GM11168 (cell line): Measurements from ENCODE around the gene C2.
"Not testable (repeated sequence)": the region's sequence is repeated elsewhere in the genome, so short reads cannot be mapped to it uniquely, and the experiment has no call there.

Experiments
- in situ Hi-C: fragments of 300-500 bp; cut with MboI; formaldehyde crosslinking; loops from one replicate; pipeline ENCODE4 v1.12.0; 2022; ENCODE audit warnings: low sequenced_read_pairs; ENCODE audit not compliant: unreplicated experiment

Gene C2

DNA sequence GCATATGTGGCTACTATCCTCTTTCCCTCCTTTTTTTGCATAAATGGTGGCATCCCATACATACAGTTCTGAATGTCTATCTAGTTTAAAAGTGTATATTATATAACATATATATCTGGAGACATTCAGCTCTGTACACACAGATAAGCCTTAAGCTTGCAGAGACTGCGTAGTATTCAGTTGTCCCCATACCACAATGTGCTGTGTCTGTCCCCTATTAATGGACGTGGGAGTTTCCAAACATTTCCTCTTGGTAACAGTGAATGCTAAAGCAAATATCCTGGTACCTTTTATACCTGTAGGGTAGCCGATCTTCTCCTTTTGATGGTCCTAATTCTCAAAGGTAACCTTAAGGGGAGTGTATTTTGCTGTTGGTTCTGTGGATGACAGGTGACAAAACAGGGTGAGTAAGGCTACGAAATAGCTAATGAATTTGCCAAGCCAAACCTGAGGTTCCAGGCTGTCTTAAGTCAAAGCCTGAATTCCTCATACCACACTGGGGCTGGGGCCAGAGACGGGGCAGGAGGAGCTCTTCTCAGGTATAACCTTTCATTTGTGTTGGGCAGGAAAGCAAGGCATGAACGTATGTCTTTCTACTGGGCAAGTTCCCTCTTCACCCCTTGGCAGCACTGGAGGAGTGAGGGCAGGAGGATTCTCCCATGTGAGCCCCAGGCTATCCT lies 7.8 kb upstream of the C2 start:
- in situ Hi-C loops: no loop called here

DNA sequence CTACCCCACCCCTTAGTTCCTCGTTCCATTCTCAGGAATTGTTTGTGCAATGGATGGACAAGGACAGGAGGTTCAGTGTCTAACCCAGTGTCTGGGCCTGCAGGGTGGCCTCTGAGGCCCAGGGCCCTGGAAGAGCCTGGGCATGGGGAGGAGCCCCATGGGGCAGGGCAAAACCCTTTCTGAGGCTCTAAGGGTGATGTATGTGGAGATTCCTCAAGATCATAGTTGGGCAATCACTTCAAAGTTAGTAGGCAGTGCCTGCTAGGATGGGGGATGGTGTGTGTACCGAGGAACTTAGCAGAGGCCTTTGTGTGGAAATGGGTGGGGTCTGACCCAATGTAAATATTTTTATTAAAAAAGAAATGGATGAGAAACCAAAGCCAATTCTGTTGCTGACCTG lies 6.7 kb upstream of the C2 start:
- in situ Hi-C loops: no loop called here

DNA sequence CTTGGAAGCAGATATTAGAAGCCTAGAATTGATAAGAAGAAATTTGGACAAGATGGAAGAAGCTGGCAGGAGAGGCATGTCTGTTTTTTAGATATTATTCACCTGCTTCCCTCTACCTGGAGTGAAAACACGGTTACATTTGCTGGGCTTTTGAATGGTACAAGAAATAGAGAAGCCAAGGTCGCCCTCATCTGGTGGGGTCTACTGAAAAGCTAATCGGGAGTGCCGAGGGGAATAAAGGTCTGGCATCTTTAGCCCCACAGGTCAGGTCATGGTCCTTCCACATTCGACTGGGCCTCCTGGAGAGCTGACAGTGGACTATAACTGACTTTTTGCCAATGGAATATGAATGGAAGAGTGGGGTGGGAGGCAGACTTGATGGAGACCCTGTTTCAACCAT lies 4.6 kb upstream of the C2 start:
- in situ Hi-C loops: no loop called here

DNA sequence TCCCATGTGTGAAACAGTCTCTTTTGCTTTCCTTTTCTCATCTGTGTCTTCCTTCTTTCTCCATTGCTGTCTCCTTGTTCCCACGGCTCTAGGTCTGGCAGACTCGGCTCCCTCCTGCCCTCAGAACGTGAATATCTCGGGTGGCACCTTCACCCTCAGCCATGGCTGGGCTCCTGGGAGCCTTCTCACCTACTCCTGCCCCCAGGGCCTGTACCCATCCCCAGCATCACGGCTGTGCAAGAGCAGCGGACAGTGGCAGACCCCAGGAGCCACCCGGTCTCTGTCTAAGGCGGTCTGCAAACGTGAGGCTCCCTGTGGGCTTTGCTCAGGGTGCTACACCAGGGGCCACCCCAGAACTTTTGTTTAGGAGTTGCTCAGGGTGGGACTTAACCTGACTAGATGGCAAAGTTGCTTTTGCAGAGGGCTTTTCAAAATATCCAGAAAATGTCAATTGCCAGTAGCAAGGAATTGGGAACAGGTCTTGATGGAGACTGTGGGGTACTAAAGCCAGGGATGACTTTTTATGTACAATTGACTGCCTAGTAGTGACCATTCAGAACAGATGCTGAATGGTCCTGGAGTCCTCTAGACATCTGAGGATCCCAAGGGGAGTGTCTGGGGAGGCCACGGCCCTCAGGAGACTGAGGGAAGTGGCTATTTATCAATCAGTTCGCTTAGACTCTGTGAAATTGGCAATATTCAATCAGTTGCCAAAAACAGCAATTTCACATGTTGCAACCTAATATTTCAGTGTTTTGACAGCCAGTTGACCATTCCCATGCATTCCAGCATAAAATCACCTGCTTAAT lies 550 bp downstream of the C2 start:
- in situ Hi-C loops: no loop called here

DNA sequence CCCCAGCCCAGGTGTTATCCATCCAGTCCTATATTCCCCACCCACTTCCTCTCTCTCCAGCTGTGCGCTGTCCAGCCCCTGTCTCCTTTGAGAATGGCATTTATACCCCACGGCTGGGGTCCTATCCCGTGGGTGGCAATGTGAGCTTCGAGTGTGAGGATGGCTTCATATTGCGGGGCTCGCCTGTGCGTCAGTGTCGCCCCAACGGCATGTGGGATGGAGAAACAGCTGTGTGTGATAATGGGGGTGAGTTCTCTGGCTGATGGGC lies 1.1 kb downstream of the C2 start:
- in situ Hi-C loops: no loop called here

DNA sequence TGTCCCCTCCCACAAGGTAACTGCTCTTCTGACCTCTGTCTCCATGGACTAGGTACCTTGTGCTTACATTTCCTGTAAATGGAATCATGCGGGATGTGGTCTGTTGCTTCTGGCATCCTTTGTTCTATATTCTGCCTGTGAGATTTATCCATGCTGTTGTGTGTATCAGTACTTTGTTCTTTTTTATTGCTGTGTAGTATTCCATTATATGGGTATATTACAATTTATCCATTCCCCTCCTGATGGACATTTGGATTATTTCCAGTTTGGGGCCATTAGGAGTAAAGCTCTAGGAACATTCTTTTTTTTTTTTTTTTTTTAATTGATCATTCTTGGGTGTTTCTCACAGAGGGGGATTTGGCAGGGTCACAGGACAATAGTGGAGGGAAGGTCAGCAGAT lies 3.4 kb downstream of the C2 start:
- in situ Hi-C loops: no loop called here

DNA sequence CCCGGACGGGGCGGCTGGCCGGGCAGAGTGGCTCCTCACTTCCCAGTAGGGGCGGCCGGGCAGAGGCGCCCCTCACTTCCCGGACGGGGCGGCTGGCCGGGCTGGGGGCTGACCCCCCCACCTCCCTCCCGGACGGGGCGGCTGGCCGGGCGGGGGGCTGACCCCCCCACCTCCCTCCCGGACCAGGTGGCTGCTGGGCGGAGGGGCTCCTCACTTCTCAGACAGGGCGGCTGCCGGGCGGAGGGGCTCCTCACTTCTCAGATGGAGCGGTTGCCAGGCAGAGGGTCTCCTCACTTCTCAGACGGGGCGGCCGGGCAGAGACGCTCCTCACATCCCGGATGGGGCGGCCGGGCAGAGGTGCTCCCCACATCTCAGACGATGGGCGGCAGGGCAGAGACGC lies 4.6 kb downstream of the C2 start:
- in situ Hi-C loops: not testable (repeated sequence)

DNA sequence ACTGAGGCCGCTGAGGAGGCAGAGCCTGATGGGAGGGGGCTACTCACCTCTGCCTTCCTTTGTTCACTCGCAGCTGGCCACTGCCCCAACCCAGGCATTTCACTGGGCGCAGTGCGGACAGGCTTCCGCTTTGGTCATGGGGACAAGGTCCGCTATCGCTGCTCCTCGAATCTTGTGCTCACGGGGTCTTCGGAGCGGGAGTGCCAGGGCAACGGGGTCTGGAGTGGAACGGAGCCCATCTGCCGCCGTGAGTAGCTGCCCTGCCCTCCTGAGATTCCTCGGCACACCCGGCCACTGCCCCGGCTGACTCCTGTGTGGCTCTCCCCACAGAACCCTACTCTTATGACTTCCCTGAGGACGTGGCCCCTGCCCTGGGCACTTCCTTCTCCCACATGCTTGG lies 6.0 kb downstream of the C2 start:
- in situ Hi-C loops: no loop called here

DNA sequence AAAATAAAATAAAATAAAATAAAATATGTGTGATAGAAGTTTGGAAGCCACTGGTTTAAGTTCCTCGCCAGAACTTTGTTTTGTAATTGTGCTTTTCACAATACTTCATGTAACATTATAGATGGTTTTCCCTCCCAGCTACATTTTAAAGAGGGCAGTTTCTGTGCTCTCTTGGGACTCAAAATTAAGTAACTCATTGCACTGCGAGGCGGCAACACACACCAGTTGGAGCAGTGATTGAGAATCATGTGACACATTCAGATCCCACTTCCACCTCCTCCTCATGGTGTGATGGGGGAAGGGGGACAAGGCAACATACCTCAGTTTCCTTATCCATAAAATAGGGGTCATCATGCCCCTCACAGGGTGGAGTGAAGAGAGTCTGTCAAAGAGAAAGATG lies 7.5 kb downstream of the C2 start:
- in situ Hi-C loops: no loop called here

DNA sequence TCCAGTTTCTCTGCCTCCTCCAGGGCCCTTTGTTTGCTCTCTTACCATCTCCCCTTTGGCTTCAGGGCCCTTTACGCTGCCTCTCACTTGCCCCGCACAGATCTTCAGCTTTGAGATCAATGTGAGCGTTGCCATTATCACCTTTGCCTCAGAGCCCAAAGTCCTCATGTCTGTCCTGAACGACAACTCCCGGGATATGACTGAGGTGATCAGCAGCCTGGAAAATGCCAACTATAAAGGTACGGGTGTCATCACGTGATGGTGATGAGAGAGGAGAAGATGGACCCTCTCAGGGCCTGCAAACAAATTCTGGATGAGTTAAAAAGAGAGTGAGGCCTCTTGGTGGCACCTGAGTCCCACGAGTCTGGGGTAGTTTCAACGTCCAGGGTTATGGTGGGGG lies 8.3 kb downstream of the C2 start:
- in situ Hi-C loops: no loop called here

DNA sequence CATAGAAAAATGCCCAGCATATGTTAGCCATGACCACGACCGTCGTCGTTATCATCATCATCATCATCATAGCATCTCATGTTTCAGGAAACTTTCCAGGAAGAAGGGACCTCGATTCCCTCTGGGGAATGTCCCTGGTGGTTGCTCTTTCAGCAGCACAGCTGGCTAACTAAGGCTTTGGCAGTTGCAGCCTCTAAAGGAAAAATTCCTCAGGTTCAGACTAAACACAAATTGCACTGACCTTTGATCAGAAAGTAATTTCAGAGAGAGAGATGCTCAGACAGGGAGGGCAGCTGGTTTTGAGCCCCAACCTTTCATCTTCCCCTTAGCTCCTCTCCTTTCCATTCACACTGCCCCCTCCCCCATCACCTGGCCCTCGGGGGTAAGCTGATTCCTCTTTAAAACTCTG lies 12.7 kb downstream of the C2 start:
- in situ Hi-C loops: no loop called here

DNA sequence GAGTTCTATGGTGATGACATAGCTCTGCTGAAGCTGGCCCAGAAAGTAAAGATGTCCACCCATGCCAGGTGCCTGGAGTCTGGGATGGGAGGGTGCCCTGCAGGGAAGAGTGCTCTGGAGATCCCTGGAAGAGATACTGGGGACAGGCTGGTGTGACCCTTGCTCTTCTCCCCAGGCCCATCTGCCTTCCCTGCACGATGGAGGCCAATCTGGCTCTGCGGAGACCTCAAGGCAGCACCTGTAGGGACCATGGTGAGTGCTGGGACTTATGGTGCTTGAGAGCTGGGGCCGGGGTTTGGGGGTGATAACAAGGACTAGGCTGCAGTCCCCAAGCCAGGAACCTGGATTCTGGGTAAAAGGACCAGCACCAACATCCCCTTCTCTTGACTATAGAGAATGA lies 16.2 kb downstream of the C2 start:
- in situ Hi-C loops: no loop called here

DNA sequence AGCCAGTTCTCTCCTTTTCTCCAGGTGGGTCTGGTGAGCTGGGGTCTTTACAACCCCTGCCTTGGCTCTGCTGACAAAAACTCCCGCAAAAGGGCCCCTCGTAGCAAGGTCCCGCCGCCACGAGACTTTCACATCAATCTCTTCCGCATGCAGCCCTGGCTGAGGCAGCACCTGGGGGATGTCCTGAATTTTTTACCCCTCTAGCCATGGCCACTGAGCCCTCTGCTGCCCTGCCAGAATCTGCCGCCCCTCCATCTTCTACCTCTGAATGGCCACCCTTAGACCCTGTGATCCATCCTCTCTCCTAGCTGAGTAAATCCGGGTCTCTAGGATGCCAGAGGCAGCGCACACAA lies 17.6 kb downstream of the C2 start:
- in situ Hi-C loops: no loop called here

DNA sequence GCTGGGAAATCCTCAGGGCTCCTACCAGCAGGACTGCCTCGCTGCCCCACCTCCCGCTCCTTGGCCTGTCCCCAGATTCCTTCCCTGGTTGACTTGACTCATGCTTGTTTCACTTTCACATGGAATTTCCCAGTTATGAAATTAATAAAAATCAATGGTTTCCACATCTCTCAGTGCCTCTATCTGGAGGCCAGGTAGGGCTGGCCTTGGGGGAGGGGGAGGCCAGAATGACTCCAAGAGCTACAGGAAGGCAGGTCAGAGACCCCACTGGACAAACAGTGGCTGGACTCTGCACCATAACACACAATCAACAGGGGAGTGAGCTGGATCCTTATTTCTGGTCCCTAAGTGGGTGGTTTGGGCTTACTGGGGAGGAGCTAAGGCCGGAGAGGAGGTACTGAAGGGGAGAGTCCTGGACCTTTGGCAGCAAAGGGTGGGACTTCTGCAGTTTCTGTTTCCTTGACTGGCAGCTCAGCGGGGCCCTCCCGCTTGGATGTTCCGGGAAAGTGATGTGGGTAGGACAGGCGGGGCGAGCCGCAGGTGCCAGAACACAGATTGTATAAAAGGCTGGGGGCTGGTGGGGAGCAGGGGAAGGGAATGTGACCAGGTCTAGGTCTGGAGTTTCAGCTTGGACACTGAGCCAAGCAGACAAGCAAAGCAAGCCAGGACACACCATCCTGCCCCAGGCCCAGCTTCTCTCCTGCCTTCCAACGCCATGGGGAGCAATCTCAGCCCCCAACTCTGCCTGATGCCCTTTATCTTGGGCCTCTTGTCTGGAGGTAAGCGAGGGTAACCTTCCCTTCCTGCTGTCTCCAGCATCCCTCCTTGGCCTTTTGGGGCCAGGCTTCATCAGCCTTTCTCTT lies 18.2 kb downstream of the C2 start, which contains the start of gene CFB:
CFB (plus strand) TSS at position 589 of the 863 bp plus-strand sequence; CDS start at position 716, 127 bp downstream.
- in situ Hi-C loops: no loop called here

DNA sequence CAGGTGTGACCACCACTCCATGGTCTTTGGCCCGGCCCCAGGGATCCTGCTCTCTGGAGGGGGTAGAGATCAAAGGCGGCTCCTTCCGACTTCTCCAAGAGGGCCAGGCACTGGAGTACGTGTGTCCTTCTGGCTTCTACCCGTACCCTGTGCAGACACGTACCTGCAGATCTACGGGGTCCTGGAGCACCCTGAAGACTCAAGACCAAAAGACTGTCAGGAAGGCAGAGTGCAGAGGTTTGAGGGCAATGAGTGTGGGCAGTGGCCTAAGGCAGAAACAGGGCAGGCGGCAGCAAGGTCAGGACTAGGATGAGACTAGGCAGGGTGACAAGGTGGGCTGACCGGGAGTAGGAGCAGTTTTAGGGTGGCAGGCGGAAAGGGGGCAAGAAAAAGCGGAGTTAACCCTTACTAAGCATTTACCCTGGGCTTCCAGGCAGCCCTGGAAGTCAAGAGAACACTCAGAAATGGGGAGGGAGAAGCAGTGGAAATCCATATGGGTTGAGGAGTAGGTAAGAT lies 18.9 kb downstream of the C2 start:
- in situ Hi-C loops: no loop called here

DNA sequence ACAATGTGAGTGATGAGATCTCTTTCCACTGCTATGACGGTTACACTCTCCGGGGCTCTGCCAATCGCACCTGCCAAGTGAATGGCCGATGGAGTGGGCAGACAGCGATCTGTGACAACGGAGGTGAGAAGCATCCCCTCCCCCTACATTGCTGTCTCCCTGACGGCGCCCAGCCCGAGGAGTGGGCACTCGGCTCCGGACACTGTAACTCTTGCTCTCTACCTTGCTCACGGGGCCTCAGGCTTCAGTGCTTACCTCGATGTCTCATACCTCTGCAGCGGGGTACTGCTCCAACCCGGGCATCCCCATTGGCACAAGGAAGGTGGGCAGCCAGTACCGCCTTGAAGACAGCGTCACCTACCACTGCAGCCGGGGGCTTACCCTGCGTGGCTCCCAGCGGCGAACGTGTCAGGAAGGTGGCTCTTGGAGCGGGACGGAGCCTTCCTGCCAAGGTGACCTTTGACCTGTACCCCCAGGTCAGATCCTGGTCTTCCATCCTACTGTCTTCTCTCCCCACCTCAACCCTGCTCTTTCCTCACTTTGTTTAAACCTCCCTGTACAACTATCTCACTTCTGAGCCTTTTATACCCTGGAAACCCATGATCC lies 19.7 kb downstream of the C2 start:
- in situ Hi-C loops: no loop called here

DNA sequence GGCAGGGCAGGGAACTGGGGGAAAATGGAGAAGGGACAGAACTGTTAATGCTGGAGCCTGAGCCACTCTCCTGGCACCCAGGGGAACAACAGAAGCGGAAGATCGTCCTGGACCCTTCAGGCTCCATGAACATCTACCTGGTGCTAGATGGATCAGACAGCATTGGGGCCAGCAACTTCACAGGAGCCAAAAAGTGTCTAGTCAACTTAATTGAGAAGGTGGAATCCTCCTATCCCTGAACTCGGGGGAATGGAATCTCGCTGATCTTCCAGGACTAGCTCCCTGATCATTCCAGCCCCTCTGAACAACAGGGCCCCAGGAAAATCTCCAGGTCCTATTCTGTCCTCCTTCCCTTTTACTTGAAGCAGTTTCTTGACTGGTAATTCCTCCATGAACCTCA lies 20.3 kb downstream of the C2 start:
- in situ Hi-C loops: no loop called here

DNA sequence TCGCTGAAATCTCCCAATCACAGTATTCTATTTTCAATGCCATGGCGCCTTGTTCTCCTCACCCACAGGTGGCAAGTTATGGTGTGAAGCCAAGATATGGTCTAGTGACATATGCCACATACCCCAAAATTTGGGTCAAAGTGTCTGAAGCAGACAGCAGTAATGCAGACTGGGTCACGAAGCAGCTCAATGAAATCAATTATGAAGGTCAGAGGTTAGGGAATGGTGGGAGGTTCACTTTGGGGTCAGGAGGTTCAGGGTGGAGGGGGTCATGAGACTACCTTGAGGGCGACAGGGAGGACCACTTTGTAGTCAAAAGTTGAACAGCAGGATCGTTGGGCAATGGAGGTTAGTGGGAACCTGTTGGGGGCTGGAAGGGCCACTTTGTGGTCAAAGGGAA lies 20.8 kb downstream of the C2 start:
- in situ Hi-C loops: no loop called here

DNA sequence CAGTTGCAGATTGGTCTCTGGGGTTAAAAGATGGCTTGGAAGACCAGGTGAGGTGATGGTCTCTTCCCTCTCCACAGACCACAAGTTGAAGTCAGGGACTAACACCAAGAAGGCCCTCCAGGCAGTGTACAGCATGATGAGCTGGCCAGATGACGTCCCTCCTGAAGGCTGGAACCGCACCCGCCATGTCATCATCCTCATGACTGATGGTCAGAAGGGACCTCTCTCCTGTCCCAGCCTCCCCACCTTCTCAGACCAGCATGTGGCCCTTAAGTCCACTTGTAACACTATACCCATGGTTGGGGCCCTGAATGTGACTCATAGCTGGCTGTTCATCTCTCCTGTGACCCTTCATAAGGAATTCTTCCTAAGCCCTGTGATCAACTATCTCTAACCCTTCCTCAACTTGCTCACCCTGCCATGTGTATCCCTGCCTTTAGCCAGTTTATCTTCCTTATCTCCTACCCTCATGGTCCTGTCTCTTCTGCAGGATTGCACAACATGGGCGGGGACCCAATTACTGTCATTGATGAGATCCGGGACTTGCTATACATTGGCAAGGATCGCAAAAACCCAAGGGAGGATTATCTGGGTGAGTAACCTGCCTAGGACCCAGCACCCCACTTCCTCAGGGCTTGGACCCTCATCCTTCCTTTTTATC lies 21.4 kb downstream of the C2 start:
- in situ Hi-C loops: no loop called here

DNA sequence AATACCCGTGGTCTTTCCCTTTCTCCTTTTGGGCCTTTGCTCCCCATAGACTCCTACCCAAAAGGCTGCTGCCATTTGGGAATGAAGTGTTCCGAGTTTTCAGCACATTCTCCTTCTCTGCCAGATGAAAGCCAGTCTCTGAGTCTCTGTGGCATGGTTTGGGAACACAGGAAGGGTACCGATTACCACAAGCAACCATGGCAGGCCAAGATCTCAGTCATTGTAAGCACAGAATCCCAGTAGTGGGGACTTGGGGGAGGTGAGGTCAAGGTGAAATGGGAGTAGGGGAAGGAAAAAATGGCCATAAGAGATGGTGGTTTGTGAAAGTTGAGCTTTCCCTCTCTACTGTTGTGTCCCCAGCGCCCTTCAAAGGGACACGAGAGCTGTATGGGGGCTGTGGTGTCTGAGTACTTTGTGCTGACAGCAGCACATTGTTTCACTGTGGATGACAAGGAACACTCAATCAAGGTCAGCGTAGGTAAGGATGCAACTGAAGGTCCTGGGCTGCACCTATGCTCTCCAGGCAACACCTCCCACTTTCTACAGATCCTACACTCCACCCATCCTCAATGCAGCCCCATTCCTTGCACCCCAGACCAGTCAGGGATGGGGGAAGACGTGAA lies 22.5 kb downstream of the C2 start:
- in situ Hi-C loops: no loop called here
